ENCODE data around the gene C10orf95.
A peak's percentile ranks its signal among the peaks of the same experiment; 100 is the strongest.

C10orf95 gene

DNA sequence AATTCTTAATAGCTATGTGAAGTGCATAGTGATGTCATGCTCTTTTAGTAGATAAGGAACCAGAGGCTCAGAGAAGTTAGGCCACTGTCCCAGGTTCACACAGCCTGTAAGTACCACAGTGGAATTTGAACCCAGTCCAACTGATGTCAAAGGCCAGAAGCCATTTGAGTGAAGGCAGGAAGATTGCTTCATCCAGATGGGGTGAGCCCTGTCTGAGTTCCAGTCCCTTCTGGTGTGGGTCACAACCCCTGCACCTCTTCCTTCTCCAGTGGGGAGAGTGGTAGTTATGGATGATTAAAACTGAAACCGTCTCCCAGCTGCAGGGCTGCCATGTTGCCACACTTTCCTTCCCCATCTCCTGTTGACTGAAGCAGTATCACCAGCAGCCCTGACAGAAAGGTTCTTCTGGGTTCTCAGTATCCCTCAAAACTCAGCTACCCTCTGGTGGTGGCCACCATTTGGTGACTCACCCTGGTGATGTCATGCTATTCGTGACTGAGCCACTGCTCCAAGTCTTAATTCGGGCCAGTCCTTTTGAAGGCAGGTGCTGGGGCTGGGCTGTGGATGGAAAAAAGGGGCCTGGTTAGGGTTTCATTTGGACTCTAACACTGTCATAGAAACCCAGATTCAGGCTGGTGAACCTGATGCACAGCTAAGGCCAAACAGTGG lies 1.5 kb upstream of the C10orf95 start:
- Histone ChIP-seq H3K9me3 (ENCODE audit: control insufficient read depth, insufficient read depth, low read length) (no peaks in the 10 kb centered on the region), H3K4me1 (ENCODE audit: control insufficient read depth, insufficient read depth, low read length) (peaks cover 6% of the 10 kb centered on the region), H3K27ac (ENCODE audit: low read length) (no peak overlapping the region), H3K36me3 (ENCODE audit: control insufficient read depth, insufficient read depth, low read length) (no peaks in the 10 kb centered on the region; the same call in 1 of the 2 replicates), H3K27me3 (ENCODE audit: control insufficient read depth, insufficient read depth, low read length) (no peaks in the 10 kb centered on the region), H3K4me3 (ENCODE audit: low read length) (no peak overlapping the region)
- DNase-seq (ENCODE audit: low read depth, low spot score): no peak
- WGBS (ENCODE audit: insufficient coverage, insufficient read length): no CpG with 5 or more reads among the region's 3 CpGs

GRCh38 chr10:102450374-102451104 lies 804 bp downstream of the C10orf95 start:
- Histone ChIP-seq H3K27ac (ENCODE audit: low read length) (no peak overlapping the region), H3K4me3 (ENCODE audit: low read length) (peak overlapping the region; percentile 56), H3K9me3 (ENCODE audit: control insufficient read depth, insufficient read depth, low read length) (no peaks in the 10 kb centered on the region), H3K36me3 (ENCODE audit: control insufficient read depth, insufficient read depth, low read length) (no peaks in the 10 kb centered on the region), H3K27me3 (ENCODE audit: control insufficient read depth, insufficient read depth, low read length) (no peaks in the 10 kb centered on the region), H3K4me1 (ENCODE audit: control insufficient read depth, insufficient read depth, low read length) (peaks cover 6% of the 10 kb centered on the region)
- DNase-seq (ENCODE audit: low read depth, low spot score): no peak
- no CpG with 5 or more reads among the region's 104 CpGs for WGBS (ENCODE audit: insufficient coverage, insufficient read length)

- Histone ChIP-seq H3K4me3 (ENCODE audit: low read length) (peak overlapping the region; percentile 56), H3K4me1 (ENCODE audit: control insufficient read depth, insufficient read depth, low read length) (peaks cover 5% of the 10 kb centered on the region; the same call in 1 of the 2 replicates), H3K36me3 (ENCODE audit: control insufficient read depth, insufficient read depth, low read length) (no peaks in the 10 kb centered on the region), H3K27ac (ENCODE audit: low read length) (no peak overlapping the region), H3K27me3 (ENCODE audit: control insufficient read depth, insufficient read depth, low read length) (no peaks in the 10 kb centered on the region), H3K9me3 (ENCODE audit: control insufficient read depth, insufficient read depth, low read length) (no peaks in the 10 kb centered on the region)
- no CpG with 5 or more reads among the region's 11 CpGs for WGBS (ENCODE audit: insufficient coverage, insufficient read length)
- no peak for DNase-seq (ENCODE audit: low read depth, low spot score)
These were observed 1.3 kb downstream of the C10orf95 start for GRCh38 chr10:102450124-102450373.

GRCh38 chr10:102449321-102450123 lies 1.8 kb downstream of the C10orf95 start:
- WGBS (ENCODE audit: insufficient coverage, insufficient read length): no CpG with 5 or more reads among the region's 30 CpGs
- DNase-seq (ENCODE audit: low read depth, low spot score): no peak
- H3K9me3 ChIP-seq (ENCODE audit: control insufficient read depth, insufficient read depth, low read length): no peaks in the 10 kb centered on the region
- no peaks in the 10 kb centered on the region for H3K36me3 ChIP-seq (ENCODE audit: control insufficient read depth, insufficient read depth, low read length)
- peak overlapping the region; percentile 56; the same call in 1 of the 2 replicates for H3K4me3 ChIP-seq (ENCODE audit: low read length)
- H3K4me1 ChIP-seq (ENCODE audit: control insufficient read depth, insufficient read depth, low read length): peaks cover 5% of the 10 kb centered on the region; the same call in 1 of the 2 replicates
- no peaks in the 10 kb centered on the region for H3K27me3 ChIP-seq (ENCODE audit: control insufficient read depth, insufficient read depth, low read length)
- no peak overlapping the region for H3K27ac ChIP-seq (ENCODE audit: low read length)

GRCh38 chr10:102444851-102445250 lies 6.5 kb downstream of the C10orf95 start:
- H3K9me3 ChIP-seq (ENCODE audit: control insufficient read depth, insufficient read depth, low read length): no peaks in the 10 kb centered on the region
- WGBS (ENCODE audit: insufficient coverage, insufficient read length): no CpG with 5 or more reads among the region's 2 CpGs
- H3K4me3 ChIP-seq (ENCODE audit: low read length): no peak overlapping the region
- no peaks in the 10 kb centered on the region for H3K27me3 ChIP-seq (ENCODE audit: control insufficient read depth, insufficient read depth, low read length)
- no peak for DNase-seq (ENCODE audit: low read depth, low spot score)
- peaks cover 2% of the 10 kb centered on the region; the same call in 1 of the 2 replicates for H3K4me1 ChIP-seq (ENCODE audit: control insufficient read depth, insufficient read depth, low read length)
- H3K36me3 ChIP-seq (ENCODE audit: control insufficient read depth, insufficient read depth, low read length): no peaks in the 10 kb centered on the region
- H3K27ac ChIP-seq (ENCODE audit: low read length): no peak overlapping the region

- Histone ChIP-seq H3K27me3 (ENCODE audit: control insufficient read depth, insufficient read depth, low read length) (peaks cover 23% of the 10 kb centered on the region), H3K4me1 (ENCODE audit: control insufficient read depth, insufficient read depth, low read length) (peaks cover 2% of the 10 kb centered on the region; the same call in 1 of the 2 replicates), H3K9me3 (ENCODE audit: control insufficient read depth, insufficient read depth, low read length) (no peaks in the 10 kb centered on the region), H3K27ac (ENCODE audit: low read length) (no peak overlapping the region), H3K36me3 (ENCODE audit: control insufficient read depth, insufficient read depth, low read length) (no peaks in the 10 kb centered on the region), H3K4me3 (ENCODE audit: low read length) (no peak overlapping the region)
- DNase-seq (ENCODE audit: low read depth, low spot score): no peak
- WGBS (ENCODE audit: insufficient coverage, insufficient read length): no CpG with 5 or more reads among the region's 1 CpG
These were observed 13.0 kb downstream of the C10orf95 start for GRCh38 chr10:102438374-102438773.

DNA sequence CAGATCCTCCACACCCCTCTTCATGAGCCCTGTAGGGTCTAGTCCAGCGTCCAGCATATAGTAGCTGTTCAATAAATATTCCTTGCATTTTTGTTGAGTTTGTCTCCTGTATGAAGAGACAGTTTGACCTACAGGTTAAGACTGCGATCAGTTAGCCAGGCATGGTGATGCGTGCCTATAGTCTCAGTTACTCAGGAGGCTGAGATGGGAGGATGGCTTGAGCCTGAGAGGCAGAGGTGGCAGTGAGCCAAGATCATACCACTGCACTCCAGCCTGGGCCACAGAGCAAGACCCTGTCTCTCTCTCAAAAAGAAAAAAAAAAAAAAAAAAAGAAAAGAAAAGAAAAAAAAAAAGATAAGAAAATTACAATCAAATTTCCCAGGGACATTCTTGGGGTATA lies 13.8 kb downstream of the C10orf95 start:
- Histone ChIP-seq H3K4me3 (ENCODE audit: low read length) (no peak overlapping the region), H3K27ac (ENCODE audit: low read length) (no peak overlapping the region), H3K27me3 (ENCODE audit: control insufficient read depth, insufficient read depth, low read length) (peaks cover 24% of the 10 kb centered on the region), H3K9me3 (ENCODE audit: control insufficient read depth, insufficient read depth, low read length) (no peaks in the 10 kb centered on the region), H3K36me3 (ENCODE audit: control insufficient read depth, insufficient read depth, low read length) (no peaks in the 10 kb centered on the region), H3K4me1 (ENCODE audit: control insufficient read depth, insufficient read depth, low read length) (peaks cover 2% of the 10 kb centered on the region; the same call in 1 of the 2 replicates)
- no peak for DNase-seq (ENCODE audit: low read depth, low spot score)
- WGBS (ENCODE audit: insufficient coverage, insufficient read length): no CpG with 5 or more reads among the region's 3 CpGs

DNA sequence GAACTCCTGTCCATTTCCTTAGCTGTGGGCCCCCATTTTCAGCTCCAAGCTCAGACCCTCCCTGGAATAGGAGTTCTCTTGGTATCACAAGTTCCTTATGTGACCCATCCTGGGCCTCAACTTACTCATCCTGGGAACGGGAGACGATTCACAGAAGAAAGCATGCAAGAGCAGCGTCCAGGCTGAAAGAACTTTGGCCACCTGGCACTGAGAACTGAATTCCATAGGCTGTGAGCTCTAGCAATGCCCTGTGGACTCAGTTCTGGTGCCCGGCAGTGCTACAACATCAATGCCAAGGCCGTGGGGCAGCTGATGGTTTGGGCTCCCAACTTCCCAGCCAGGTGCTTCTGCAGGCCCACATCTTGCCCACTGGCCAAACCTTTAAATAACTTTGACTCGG lies 15.0 kb downstream of the C10orf95 start:
- H3K27ac ChIP-seq (ENCODE audit: low read length): no peak overlapping the region
- no CpG with 5 or more reads among the region's 6 CpGs for WGBS (ENCODE audit: insufficient coverage, insufficient read length)
- H3K27me3 ChIP-seq (ENCODE audit: control insufficient read depth, insufficient read depth, low read length): peaks cover 24% of the 10 kb centered on the region
- no peaks in the 10 kb centered on the region for H3K36me3 ChIP-seq (ENCODE audit: control insufficient read depth, insufficient read depth, low read length)
- H3K4me1 ChIP-seq (ENCODE audit: control insufficient read depth, insufficient read depth, low read length): peaks cover 2% of the 10 kb centered on the region; the same call in 1 of the 2 replicates
- no peak for DNase-seq (ENCODE audit: low read depth, low spot score)
- H3K9me3 ChIP-seq (ENCODE audit: control insufficient read depth, insufficient read depth, low read length): no peaks in the 10 kb centered on the region
- H3K4me3 ChIP-seq (ENCODE audit: low read length): no peak overlapping the region

DNA sequence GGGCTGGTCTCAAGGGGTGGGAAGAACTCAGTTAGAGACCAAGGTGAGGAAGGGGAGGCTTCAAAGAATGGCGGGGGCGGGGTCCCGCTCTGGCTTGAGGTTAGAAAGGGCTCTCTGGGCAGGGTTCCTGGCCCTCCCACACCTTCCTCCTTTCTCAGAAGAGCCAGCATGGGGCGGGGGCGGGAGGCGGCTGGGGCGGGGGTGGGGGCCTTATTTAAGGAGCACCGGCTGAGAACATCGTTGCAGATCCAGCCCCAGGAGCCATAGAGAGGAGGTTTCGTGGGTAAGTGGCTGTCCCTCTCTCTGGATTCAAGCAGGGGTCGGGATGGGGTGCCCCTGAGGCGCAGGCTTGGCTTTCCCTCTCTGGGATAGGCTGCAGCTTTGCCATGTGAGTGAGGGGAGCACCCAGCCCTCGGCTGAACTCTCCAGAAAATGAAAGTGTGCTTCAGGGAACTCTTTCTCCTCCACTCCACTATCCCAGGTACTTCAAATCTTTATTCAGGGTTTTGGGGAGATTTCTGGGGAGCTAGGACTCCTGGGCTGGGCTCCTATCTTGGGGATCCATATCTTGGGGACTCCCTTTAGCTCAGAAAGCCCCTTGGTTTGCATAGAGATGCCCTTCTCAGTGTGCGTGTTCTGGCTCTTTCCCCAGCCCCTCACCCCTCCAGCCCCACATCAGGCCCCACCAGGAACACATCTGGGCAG lies 15.7 kb downstream of the C10orf95 start:
- peaks cover 2% of the 10 kb centered on the region; the same call in 1 of the 2 replicates for H3K4me1 ChIP-seq (ENCODE audit: control insufficient read depth, insufficient read depth, low read length)
- no CpG with 5 or more reads among the region's 14 CpGs for WGBS (ENCODE audit: insufficient coverage, insufficient read length)
- no peak for DNase-seq (ENCODE audit: low read depth, low spot score)
- peaks cover 24% of the 10 kb centered on the region for H3K27me3 ChIP-seq (ENCODE audit: control insufficient read depth, insufficient read depth, low read length)
- no peak overlapping the region for H3K4me3 ChIP-seq (ENCODE audit: low read length)
- H3K9me3 ChIP-seq (ENCODE audit: control insufficient read depth, insufficient read depth, low read length): no peaks in the 10 kb centered on the region
- H3K36me3 ChIP-seq (ENCODE audit: control insufficient read depth, insufficient read depth, low read length): no peaks in the 10 kb centered on the region
- no peak overlapping the region for H3K27ac ChIP-seq (ENCODE audit: low read length)

DNA sequence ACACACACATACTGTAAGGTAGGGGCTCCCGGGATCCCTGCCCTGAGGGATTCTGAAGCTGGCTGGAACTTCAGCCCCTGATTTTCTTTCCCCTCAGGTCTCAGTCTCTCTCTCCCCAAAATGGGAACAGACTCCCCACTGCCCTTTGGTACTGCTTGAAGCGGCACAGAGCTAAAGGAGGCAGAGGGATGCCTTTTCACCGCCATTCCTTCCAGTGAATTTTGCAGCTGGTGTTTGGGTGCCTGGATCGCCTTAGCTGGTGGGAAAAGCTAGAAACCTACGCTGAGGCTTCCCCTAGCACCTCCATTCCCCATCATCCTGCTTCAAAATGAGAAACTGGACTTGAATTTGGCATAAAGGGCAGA lies 16.2 kb downstream of the C10orf95 start:
- Histone ChIP-seq H3K4me3 (ENCODE audit: low read length) (no peak overlapping the region), H3K27ac (ENCODE audit: low read length) (no peak overlapping the region), H3K4me1 (ENCODE audit: control insufficient read depth, insufficient read depth, low read length) (peaks cover 2% of the 10 kb centered on the region; the same call in 1 of the 2 replicates), H3K36me3 (ENCODE audit: control insufficient read depth, insufficient read depth, low read length) (no peaks in the 10 kb centered on the region), H3K9me3 (ENCODE audit: control insufficient read depth, insufficient read depth, low read length) (no peaks in the 10 kb centered on the region), H3K27me3 (ENCODE audit: control insufficient read depth, insufficient read depth, low read length) (peaks cover 24% of the 10 kb centered on the region)
- DNase-seq (ENCODE audit: low read depth, low spot score): no peak
- WGBS (ENCODE audit: insufficient coverage, insufficient read length): no CpG with 5 or more reads among the region's 5 CpGs
